Lung (tissue), 12 donors: ENCODE data around the gene THRA. TPM values are rescaled to one million over a fixed set of nuclear protein-coding genes. Genes with fewer than 3 reads are reported as not detected.

Experiments used
- ATAC-seq: fragments of 200-7000 bp; cut with Tn5 transposase; one replicate; pipeline ENCODE4 v1.9.1; 2020; ENCODE audit warnings: moderate number of reproducible peaks; ENCODE audit not compliant: insufficient read depth, low FRiP score
- DNase-seq, 3 donors: peaks; one replicate each; pipeline ENCODE4 v3.0.0-alpha.2; 2013 to 2017
- H3K27ac ChIP-seq, 2 donors: one replicate each; pipeline ENCODE4 v1.5.1; 2013; ENCODE audit warnings: mild to moderate bottlenecking in 2 of 2, moderate library complexity in 2 of 2, control low read depth in 1 of 2, inconsistent platforms in 1 of 2, low read depth in 1 of 2, low read length in 1 of 2
- H3K27me3 ChIP-seq, 3 donors: one replicate each; pipeline ENCODE4 v1.5.1; 2013; ENCODE audit warnings: low read length in 2 of 3; ENCODE audit not compliant: control insufficient read depth in 3 of 3, insufficient read depth in 3 of 3
- H3K36me3 ChIP-seq, 4 donors: one replicate each; pipeline ENCODE4 v1.5.1; 2013; ENCODE audit warnings: low read length in 4 of 4, mild to moderate bottlenecking in 1 of 4, moderate library complexity in 1 of 4; ENCODE audit not compliant: control insufficient read depth in 4 of 4, insufficient read depth in 4 of 4
- H3K4me1 ChIP-seq, 5 donors: one replicate each; pipeline ENCODE4 v1.5.1; 2013; ENCODE audit warnings: low read length in 5 of 5, mild to moderate bottlenecking in 2 of 5, moderate library complexity in 1 of 5; ENCODE audit not compliant: control insufficient read depth in 5 of 5, insufficient read depth in 5 of 5
- H3K4me3 ChIP-seq: one replicate; pipeline ENCODE4 v1.5.1; 2013; ENCODE audit warnings: mild to moderate bottlenecking, control low read depth, moderate library complexity
- H3K9ac ChIP-seq, 2 donors: one replicate each; pipeline ENCODE4 v1.5.1; 2013; ENCODE audit warnings: low read length in 2 of 2, control low read depth in 1 of 2; ENCODE audit not compliant: insufficient read depth in 1 of 2
- H3K9me3 ChIP-seq, 4 donors: one replicate each; pipeline ENCODE4 v1.5.1; 2013; ENCODE audit warnings: low read length in 3 of 4, mild to moderate bottlenecking in 1 of 4, moderate library complexity in 1 of 4; ENCODE audit not compliant: control insufficient read depth in 4 of 4, insufficient read depth in 3 of 4
- WGBS, 2 donors: extraction: QIAGEN DNeasy Blood & Tissue Kit; methylation state at CpG; one replicate each; pipeline ENCODE4 v1.1.7; 2013; 5-methylcytosine and 5-hydroxymethylcytosine counted together
- polyA plus RNA-seq, 2 donors: library from polyadenylated mRNA; stranded (reverse); fragments of 200-250 nt; gene quantifications; one replicate each; pipeline ENCODE4 v1.2.1, GENCODE V29; 2013
- total RNA-seq, 2 donors: library from RNA; depleted of rRNA in 1 of 2; stranded (reverse); fragments of >200 nt in 1 of 2; gene quantifications; one replicate each; pipeline ENCODE4 v1.2.1, GENCODE V29; 2014 to 2021
- TF ChIP-seq, protein P1 (sequence below): IDR thresholded peaks from 2 replicates; pipeline ENCODE4 v1.5.1; 2012; ENCODE audit warnings: mild to moderate bottlenecking; ENCODE audit errors: control extremely low read depth, extremely low read depth
- donor health status: control.
- donor health status: control.
- donor health status: Bipolar disorder and iron deficiency.
- donor health status: healthy.
- donor health status: DM: yes; HTN: yes; CAD: no.

Gene THRA
- total and polyA plus RNA-seq, 4 donors = 28.5 to 55.9 (median 37.5) TPM

GRCh38 chr17:40097931-40098845 is 35.4 kb downstream of the THRA start:
- ATAC-seq = no peak

DNA sequence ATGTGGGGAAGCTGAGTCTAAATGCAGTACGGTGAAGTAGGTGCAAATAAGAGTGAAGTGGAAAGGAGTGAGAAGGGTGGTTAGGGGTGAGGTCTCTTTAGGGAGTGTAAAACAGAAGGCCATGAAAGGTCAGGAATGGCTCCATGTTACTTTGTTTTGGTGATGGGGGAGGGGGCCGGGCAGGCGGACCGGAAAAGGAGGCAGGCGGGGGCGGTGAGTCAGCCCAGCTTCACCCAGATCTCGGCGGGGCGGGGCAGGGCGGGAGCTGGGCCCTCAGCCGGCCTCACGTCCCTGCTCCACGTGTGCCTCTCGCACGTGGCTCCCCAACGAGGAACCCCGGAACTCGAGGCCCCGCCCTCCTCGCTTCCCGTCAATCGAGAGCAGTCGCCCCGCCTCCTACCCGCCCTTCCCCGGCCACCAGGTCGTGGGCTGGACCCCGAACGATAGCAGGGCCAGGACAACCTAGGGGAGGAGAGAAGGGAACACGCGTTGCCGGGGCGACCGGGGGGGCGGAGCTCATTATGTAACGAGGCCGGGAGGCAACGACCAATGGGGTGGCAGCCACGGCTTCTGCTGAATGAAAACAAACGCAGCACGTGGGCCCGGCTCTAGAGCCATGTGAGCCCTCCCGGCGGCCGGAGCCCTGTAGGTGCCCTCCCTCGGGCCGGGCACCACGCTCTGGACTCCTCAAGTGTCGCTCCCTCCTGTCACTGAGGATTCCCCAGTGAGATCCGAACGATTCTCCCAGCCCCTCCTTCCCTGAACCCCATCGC is 36.3 kb downstream of the THRA start:
- DNase-seq = peak; percentile 90 to 93 (median 91)
- ATAC-seq = peak; percentile 86
- Histone ChIP-seq H3K4me3 (peak overlapping the region; percentile 78), H3K36me3 (peaks cover 0 to 24% (median 2%) of the 10 kb centered on the region in 4 donors), H3K4me1 (peaks cover 26 to 54% (median 38%) of the 10 kb centered on the region in 5 donors), H3K9me3 (no peaks in the 10 kb centered on the region), H3K27ac (peak overlapping the region; percentile 96 to 99), H3K27me3 (no peaks in the 10 kb centered on the region), H3K9ac (peak overlapping the region in 1 of 2 donors; percentile 51)
- TF ChIP-seq, protein P1, sequence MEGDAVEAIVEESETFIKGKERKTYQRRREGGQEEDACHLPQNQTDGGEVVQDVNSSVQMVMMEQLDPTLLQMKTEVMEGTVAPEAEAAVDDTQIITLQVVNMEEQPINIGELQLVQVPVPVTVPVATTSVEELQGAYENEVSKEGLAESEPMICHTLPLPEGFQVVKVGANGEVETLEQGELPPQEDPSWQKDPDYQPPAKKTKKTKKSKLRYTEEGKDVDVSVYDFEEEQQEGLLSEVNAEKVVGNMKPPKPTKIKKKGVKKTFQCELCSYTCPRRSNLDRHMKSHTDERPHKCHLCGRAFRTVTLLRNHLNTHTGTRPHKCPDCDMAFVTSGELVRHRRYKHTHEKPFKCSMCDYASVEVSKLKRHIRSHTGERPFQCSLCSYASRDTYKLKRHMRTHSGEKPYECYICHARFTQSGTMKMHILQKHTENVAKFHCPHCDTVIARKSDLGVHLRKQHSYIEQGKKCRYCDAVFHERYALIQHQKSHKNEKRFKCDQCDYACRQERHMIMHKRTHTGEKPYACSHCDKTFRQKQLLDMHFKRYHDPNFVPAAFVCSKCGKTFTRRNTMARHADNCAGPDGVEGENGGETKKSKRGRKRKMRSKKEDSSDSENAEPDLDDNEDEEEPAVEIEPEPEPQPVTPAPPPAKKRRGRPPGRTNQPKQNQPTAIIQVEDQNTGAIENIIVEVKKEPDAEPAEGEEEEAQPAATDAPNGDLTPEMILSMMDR = no peak
- 0% methylated on average over 43 to 52 of the region's 52 CpGs for WGBS, 2 donors

More at GRCh38 chr17:40097931-40098845, 35.4 kb downstream of the THRA start:
- TF ChIP-seq, protein P1 = no peak
- Histone ChIP-seq H3K9ac (no peak overlapping the region), H3K27me3 (no peaks in the 10 kb centered on the region), H3K27ac (peak overlapping the region; percentile 96 to 99), H3K36me3 (peaks cover 0 to 31% (median 8%) of the 10 kb centered on the region in 4 donors), H3K9me3 (no peaks in the 10 kb centered on the region), H3K4me1 (peaks cover 18 to 45% (median 34%) of the 10 kb centered on the region in 5 donors), H3K4me3 (no peak overlapping the region)
- WGBS, 2 donors = 37 to 48% methylated on average over 9 of the region's 9 CpGs
- no peak for DNase-seq

DNA sequence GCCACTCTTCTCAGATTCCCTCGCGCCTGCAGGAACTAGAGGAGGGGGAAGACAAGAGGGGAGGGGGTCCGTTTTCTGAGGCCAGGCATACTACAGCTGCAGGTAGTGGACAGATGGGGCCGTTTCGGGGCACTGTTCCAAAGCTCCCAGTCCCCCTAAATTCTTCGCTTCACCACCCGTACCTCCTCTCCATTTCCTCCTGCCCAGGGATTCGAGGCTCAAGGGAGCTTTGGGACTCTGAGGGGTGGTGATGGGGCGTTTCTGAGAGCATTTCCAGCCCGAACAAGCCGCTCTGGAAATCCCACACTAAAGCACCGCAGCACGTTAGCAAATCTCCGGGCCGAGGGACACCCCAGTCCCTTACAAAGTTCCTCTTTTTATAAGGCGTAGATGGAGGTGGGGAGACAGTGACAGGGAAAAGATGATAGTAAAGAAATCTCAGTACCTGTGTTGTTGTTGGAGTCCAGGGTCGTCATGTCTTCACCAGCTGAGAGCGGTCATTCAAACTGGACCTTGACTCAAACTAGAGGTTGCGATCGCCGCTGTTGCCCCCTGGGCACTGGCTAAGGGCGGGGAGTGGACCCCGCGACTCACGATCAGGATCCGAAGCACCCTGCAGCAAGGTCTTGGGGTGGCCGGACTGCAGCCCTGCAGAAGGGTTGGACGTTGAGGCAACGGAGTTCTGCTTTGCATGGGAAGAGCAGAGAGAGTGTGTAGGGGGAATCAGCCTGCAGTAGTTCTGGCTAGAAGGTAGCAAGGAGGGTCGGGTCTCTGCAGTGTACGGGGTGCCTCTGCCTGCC is 37.1 kb downstream of the THRA start:
- no peaks in the 10 kb centered on the region for H3K27me3 ChIP-seq
- 2 to 3% methylated on average over 31 of the region's 31 CpGs for WGBS, 2 donors
- ATAC-seq (no peak), DNase-seq (no peak)
- H3K9ac ChIP-seq = peak overlapping the region in 1 of 2 donors; percentile 51
- H3K27ac ChIP-seq = peak overlapping the region; percentile 80 to 96
- H3K9me3 ChIP-seq = no peaks in the 10 kb centered on the region
- H3K4me3 ChIP-seq = peak overlapping the region; percentile 78
- peaks cover 0 to 17% (median 2%) of the 10 kb centered on the region in 4 donors for H3K36me3 ChIP-seq
- TF ChIP-seq, protein P1 = no peak
- H3K4me1 ChIP-seq = peaks cover 33 to 61% (median 38%) of the 10 kb centered on the region in 5 donors
